Nephron progenitor cell (in vitro differentiated cells): ENCODE measurements around the gene ABHD12.
A peak's percentile ranks its signal among the peaks of the same experiment; 100 is the strongest.
"Not testable (repeated sequence)": the region's sequence is repeated elsewhere in the genome, so short reads cannot be mapped to it uniquely, and the experiment has no call there.

Experiments used
- DNase-seq: peaks from one replicate; pipeline ENCODE4 v3.0.0; 2021
- H3K27ac Mint-ChIP-seq: 2 replicates; pipeline ENCODE4 v1.8.0; 2021; ENCODE audit warnings: mild to moderate bottlenecking, moderate library complexity, mixed read lengths
- H3K27me3 Mint-ChIP-seq: 2 replicates; pipeline ENCODE4 v1.8.0; 2021; ENCODE audit warnings: mild to moderate bottlenecking, low read depth, mixed read lengths; ENCODE audit not compliant: poor library complexity
- H3K36me3 Mint-ChIP-seq: 2 replicates; pipeline ENCODE4 v1.8.0; 2021; ENCODE audit warnings: low read depth, mixed read lengths
- H3K4me1 Mint-ChIP-seq: 2 replicates; pipeline ENCODE4 v1.8.0; 2021; ENCODE audit warnings: mixed read lengths
- H3K4me3 Mint-ChIP-seq: 2 replicates; pipeline ENCODE4 v1.8.0; 2021; ENCODE audit warnings: mild to moderate bottlenecking, moderate library complexity, mixed read lengths
- H3K9me3 Mint-ChIP-seq: 2 replicates; pipeline ENCODE4 v1.8.0; 2021; ENCODE audit warnings: mild to moderate bottlenecking, moderate library complexity, mixed read lengths
- CTCF ChIP-seq: fragments of 200-600 bp; sonication (generic); IDR thresholded peaks from 2 replicates; pipeline ENCODE4 v1.5.0; 2021; ENCODE audit warnings: antibody characterized with exemption

ABHD12 gene

DNA sequence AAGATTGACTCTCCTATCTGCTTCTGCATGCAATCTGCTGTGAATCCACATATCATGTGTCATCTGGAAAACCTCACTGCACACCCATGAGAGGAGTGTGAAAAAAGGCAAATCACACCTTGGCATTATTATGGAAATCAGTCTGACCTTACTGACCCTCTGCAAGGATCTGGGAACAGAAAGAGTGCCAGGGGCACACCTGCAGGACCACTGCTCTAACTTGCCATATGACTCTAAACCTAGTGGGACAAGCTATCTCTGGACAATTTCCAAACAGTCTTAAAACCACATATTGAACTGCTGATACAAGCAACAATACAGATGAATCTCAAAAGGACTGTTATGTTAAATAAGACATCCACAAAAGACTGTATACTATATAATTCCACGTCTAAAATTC, 50.3 kb downstream of the ABHD12 start:
- Mint-ChIP-seq H3K36me3 (peaks cover 63% of the 10 kb centered on the region), H3K27ac (no peak overlapping the region), H3K4me3 (no peak overlapping the region), H3K4me1 (peaks cover 25% of the 10 kb centered on the region), H3K9me3 (peaks cover 21% of the 10 kb centered on the region), H3K27me3 (no peaks in the 10 kb centered on the region)
- TF ChIP-seq CTCF = no peak
- no peak for DNase-seq

GRCh38 chr20:25339608-25340007, 51.0 kb downstream of the ABHD12 start:
- no peak overlapping the region for H3K4me3 Mint-ChIP-seq
- H3K4me1 Mint-ChIP-seq = peaks cover 25% of the 10 kb centered on the region
- peaks cover 55% of the 10 kb centered on the region for H3K36me3 Mint-ChIP-seq
- TF ChIP-seq CTCF = no peak
- peak overlapping the region; percentile 44 for H3K27ac Mint-ChIP-seq
- no peak for DNase-seq
- peaks cover 16% of the 10 kb centered on the region for H3K9me3 Mint-ChIP-seq
- H3K27me3 Mint-ChIP-seq = no peaks in the 10 kb centered on the region

DNA sequence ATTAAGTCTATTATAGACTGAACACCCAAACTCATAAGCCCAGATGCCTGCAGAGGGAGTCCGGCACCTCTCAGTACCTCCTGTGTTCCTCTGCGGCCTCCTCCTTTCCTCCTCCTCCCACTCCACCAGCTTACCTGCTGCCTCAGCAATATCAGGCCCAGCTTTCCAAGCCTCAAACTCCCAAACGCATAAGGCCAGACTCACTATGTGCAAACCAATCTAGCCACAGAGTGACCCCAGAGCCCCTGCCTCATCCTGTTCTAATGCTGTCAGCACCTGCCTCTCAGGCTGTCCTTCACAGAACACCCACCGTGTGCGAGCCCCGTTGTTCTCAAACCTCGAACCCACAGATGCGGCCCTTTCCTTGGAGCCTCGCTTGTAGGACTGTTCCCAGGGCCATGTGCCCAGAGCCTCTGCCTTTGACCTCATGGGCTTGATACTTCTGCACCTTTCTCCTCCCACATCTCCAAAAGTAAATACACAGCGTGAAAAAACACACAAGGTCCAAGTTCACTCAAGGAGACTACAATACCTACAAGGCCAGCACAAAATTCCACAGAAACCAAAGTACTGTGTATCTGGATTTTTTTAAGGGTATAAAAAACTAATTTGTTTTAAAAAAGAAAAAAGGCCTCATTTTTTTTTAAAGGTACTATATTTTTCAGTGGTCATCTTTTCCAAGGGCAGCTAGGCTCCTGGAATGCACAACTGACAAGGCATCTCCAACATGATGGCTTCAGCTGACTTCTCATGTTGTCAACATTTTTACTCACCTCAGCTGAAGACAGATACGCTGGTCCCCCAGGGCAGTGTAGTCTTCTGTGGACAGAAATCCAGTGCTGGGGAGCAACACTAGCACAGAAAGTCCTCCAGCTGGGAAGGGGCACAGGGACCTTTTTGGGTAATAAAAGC, 52.3 kb downstream of the ABHD12 start:
- Mint-ChIP-seq H3K27ac (peak overlapping the region; percentile 72), H3K9me3 (peaks cover 11% of the 10 kb centered on the region), H3K4me1 (peaks cover 25% of the 10 kb centered on the region), H3K27me3 (no peaks in the 10 kb centered on the region), H3K4me3 (no peak overlapping the region), H3K36me3 (peaks cover 49% of the 10 kb centered on the region)
- no peak for TF ChIP-seq CTCF
- DNase-seq = no peak

DNA sequence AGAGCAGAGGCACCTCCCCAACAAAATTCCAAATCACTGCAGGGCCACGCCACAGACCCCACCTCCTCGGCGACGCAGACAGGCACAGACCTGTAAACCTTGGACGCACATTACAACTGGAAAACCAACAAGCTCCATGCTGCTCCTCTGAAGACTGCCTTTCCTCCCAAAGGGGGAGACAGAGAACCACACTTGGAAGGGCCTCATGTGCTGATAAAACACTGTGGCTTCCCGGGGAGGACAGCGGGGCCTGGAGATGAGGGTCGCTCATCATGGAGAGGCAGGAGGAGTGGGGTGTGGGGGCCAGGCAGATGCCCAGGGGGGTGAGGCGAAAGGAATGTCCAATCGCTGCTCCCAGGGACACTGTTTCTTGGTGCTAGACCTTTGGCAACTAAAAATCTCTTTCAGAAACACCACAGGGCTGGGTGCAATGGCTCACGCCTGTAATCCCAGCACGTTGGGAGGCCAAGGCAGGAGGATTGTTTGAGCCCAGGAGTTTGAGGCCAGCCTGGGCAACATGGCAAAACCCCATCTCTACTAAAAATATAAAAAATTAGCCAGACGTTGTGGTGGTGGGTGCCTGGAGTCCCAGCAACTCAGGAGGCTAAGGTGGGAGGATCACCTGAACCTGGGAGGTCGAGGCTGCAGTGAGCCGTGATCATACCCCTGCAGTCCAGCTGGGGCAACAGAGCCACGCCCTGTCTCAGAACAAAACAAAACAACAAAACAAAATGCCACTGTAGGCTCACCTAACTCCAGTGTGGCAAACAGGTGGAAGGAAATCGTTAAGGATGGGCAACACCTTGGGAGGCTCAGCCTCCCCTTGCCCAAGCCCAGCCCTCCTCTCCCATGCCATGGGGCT, 53.8 kb downstream of the ABHD12 start:
- no peak for DNase-seq
- H3K36me3 Mint-ChIP-seq = peaks cover 39% of the 10 kb centered on the region
- H3K27ac Mint-ChIP-seq = peak overlapping the region; percentile 71
- peaks cover 25% of the 10 kb centered on the region for H3K4me1 Mint-ChIP-seq
- peaks cover 12% of the 10 kb centered on the region for H3K9me3 Mint-ChIP-seq
- H3K27me3 Mint-ChIP-seq = no peaks in the 10 kb centered on the region
- no peak for TF ChIP-seq CTCF
- H3K4me3 Mint-ChIP-seq = no peak overlapping the region

DNA sequence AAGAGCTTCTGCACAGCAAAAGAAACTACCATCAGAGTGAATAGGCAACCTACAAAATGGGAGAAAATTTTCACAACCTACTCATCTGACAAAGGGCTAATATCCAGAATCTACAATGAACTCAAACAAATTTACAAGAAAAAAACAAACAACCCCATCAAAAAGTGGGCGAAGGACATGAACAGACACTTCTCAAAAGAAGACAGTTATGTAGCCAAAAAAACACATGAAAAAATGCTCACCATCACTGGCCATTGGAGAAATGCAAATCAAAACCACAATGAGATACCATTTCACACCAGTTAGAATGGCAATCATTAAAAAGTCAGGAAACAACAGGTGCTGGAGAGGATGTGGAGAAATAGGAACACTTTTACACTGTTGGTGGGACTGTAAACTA, 55.7 kb downstream of the ABHD12 start:
- not testable (repeated sequence) for H3K4me3 Mint-ChIP-seq, H3K27me3 Mint-ChIP-seq, DNase-seq, H3K27ac Mint-ChIP-seq
- Mint-ChIP-seq H3K4me1 (peaks cover 18% of the 10 kb centered on the region), H3K9me3 (peaks cover 25% of the 10 kb centered on the region), H3K36me3 (peaks cover 53% of the 10 kb centered on the region)

GRCh38 chr20:25328954-25329498, 61.6 kb downstream of the ABHD12 start:
- no peak for DNase-seq
- Mint-ChIP-seq H3K4me1 (peaks cover 34% of the 10 kb centered on the region), H3K4me3 (no peak overlapping the region), H3K27ac (no peak overlapping the region), H3K9me3 (peaks cover 27% of the 10 kb centered on the region), H3K36me3 (peaks cover 52% of the 10 kb centered on the region), H3K27me3 (no peaks in the 10 kb centered on the region)
- no peak for TF ChIP-seq CTCF
